HG03565 (cell line): ENCODE results near the gene LILRB3.
"Not testable (repeated sequence)": the region's sequence is repeated elsewhere in the genome, so short reads cannot be mapped to it uniquely, and the experiment has no call there.

ENCODE experiments used
- ATAC-seq: cut with Tn5 transposase; IDR thresholded peaks from one replicate; pipeline ENCODE4 v1.9.1; 2021; ENCODE audit warnings: mild to moderate bottlenecking, moderate library complexity; ENCODE audit not compliant: unreplicated experiment

Gene LILRB3

GRCh38 chr19:54242646-54243045 lies 19.8 kb upstream of the LILRB3 start, which contains the start of gene LILRA6:
Gene LILRA6, minus strand, starts transcription at chr19:54242790.
- not testable (repeated sequence) for ATAC-seq

GRCh38 chr19:54242234-54242633 lies 19.4 kb upstream of the LILRB3 start:
- not testable (repeated sequence) for ATAC-seq

GRCh38 chr19:54240372-54241336 lies 17.8 kb upstream of the LILRB3 start:
- not testable (repeated sequence) for ATAC-seq

- ATAC-seq: not testable (repeated sequence)
Measured at GRCh38 chr19:54239491-54240371, 16.9 kb upstream of the LILRB3 start.

GRCh38 chr19:54233941-54234340 lies 11.1 kb upstream of the LILRB3 start:
- no peak for ATAC-seq

GRCh38 chr19:54231077-54231931 lies 8.5 kb upstream of the LILRB3 start:
- ATAC-seq: peak; percentile 37

GRCh38 chr19:54230031-54230430 lies 7.2 kb upstream of the LILRB3 start:
- ATAC-seq: no peak

- no peak for ATAC-seq
Measured at GRCh38 chr19:54229146-54229545, 6.3 kb upstream of the LILRB3 start.

- ATAC-seq: not testable (repeated sequence)
Measured at GRCh38 chr19:54224619-54225018, 1.8 kb upstream of the LILRB3 start.

- ATAC-seq: not testable (repeated sequence)
Measured at GRCh38 chr19:54223937-54224281, 1.1 kb upstream of the LILRB3 start.

- not testable (repeated sequence) for ATAC-seq
Measured at GRCh38 chr19:54223277-54223936, 600 bp upstream of the LILRB3 start.

- not testable (repeated sequence) for ATAC-seq
Measured at GRCh38 chr19:54221947-54222346, 860 bp downstream of the LILRB3 start.

- ATAC-seq: not testable (repeated sequence)
Measured at GRCh38 chr19:54219702-54220101, 3.1 kb downstream of the LILRB3 start.

GRCh38 chr19:54218960-54219661 lies 3.7 kb downstream of the LILRB3 start:
- no peak for ATAC-seq

- ATAC-seq: no peak
Measured at GRCh38 chr19:54218259-54218658, 4.5 kb downstream of the LILRB3 start.

GRCh38 chr19:54217517-54218247 lies 5.1 kb downstream of the LILRB3 start:
- ATAC-seq: not testable (repeated sequence)

GRCh38 chr19:54216869-54217268 lies 5.9 kb downstream of the LILRB3 start:
- ATAC-seq: no peak

GRCh38 chr19:54214734-54215133 lies 8.1 kb downstream of the LILRB3 start:
- not testable (repeated sequence) for ATAC-seq

- not testable (repeated sequence) for ATAC-seq
Measured at GRCh38 chr19:54214217-54214616, 8.6 kb downstream of the LILRB3 start.
